ENCODE data around the gene AMMECR1. TPM values are rescaled to one million over a fixed set of nuclear protein-coding genes. Genes with fewer than 3 reads are reported as not detected.
A peak's percentile ranks its signal among the peaks of the same experiment; 100 is the strongest.

The AMMECR1 gene
- total RNA-seq, 1 donor from 2014 or later: 10.1 TPM

DNA sequence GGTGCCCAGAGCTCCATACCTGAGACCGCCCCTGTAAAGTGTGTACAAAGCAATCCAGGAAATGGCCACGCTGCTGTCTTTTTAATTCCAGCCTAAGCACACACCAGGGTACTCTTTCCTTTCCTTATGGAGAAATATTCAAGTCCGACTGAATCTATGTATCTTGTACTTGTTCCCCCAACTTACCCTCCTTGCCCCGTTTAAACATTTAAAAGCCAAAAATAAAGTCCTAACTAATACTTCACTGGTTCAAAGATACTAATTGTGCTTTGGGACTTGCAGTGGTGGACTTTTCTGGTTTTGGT lies 731 bp upstream of the AMMECR1 start:
- Mint-ChIP-seq H3K4me1 (ENCODE audit: unreplicated experiment) (peaks cover 23% of the 10 kb centered on the region), H3K9me3 (ENCODE audit: unreplicated experiment) (no peaks in the 10 kb centered on the region)

GRCh38 chrX:110317061-110317819 lies 645 bp downstream of the AMMECR1 start:
- Mint-ChIP-seq H3K36me3 (ENCODE audit: unreplicated experiment) (no peaks in the 10 kb centered on the region), H3K9me3 (ENCODE audit: unreplicated experiment) (no peaks in the 10 kb centered on the region), H3K4me1 (ENCODE audit: unreplicated experiment) (peaks cover 24% of the 10 kb centered on the region), H3K27me3 (ENCODE audit: unreplicated experiment) (peaks cover 26% of the 10 kb centered on the region), H3K4me3 (ENCODE audit: unreplicated experiment) (peak overlapping the region; percentile 99), H3K27ac (ENCODE audit: unreplicated experiment) (peak overlapping the region; percentile 93)
- no peak for TF ChIP-seq CTCF (IDR thresholded peaks at IDR 0.05)
- peak; percentile 85 for DNase-seq (ENCODE audit: extremely low spot score, unreplicated experiment)

More for the DNA sequence above, 731 bp upstream of the AMMECR1 start:
- Mint-ChIP-seq H3K4me3 (ENCODE audit: unreplicated experiment) (peak overlapping the region; percentile 99), H3K27me3 (ENCODE audit: unreplicated experiment) (peaks cover 40% of the 10 kb centered on the region), H3K36me3 (ENCODE audit: unreplicated experiment) (no peaks in the 10 kb centered on the region), H3K27ac (ENCODE audit: unreplicated experiment) (peak overlapping the region; percentile 97)
- no peak for DNase-seq (ENCODE audit: extremely low spot score, unreplicated experiment)
- TF ChIP-seq CTCF (IDR thresholded peaks at IDR 0.05): no peak

GRCh38 chrX:110316351-110317060 lies 1.4 kb downstream of the AMMECR1 start:
- no peak for DNase-seq (ENCODE audit: extremely low spot score, unreplicated experiment)
- Mint-ChIP-seq H3K9me3 (ENCODE audit: unreplicated experiment) (no peaks in the 10 kb centered on the region), H3K4me3 (ENCODE audit: unreplicated experiment) (peak overlapping the region; percentile 99), H3K27me3 (ENCODE audit: unreplicated experiment) (peaks cover 20% of the 10 kb centered on the region), H3K36me3 (ENCODE audit: unreplicated experiment) (no peaks in the 10 kb centered on the region), H3K4me1 (ENCODE audit: unreplicated experiment) (peaks cover 31% of the 10 kb centered on the region), H3K27ac (ENCODE audit: unreplicated experiment) (peak overlapping the region; percentile 93)
- TF ChIP-seq CTCF (IDR thresholded peaks at IDR 0.05): no peak

DNA sequence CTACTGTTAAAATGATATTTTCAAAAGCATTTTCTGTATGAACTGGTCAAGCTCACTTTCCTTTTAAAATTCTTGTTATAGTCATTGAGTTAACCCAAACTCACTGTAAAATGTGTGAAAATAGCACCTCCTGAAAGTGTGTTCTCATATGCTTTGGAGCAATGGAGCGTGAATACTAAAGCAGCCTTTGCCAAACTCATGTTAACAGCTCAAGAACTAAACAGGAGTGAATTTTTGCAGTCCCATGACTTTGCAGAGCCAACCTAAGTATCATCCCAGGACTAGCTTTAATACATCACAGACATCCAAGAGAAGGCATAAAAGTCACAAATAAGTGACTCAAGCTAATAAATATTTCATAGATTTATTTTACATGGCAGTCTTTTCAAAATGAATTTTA lies 2.3 kb downstream of the AMMECR1 start:
- Mint-ChIP-seq H3K4me3 (ENCODE audit: unreplicated experiment) (no peak overlapping the region), H3K36me3 (ENCODE audit: unreplicated experiment) (no peaks in the 10 kb centered on the region), H3K9me3 (ENCODE audit: unreplicated experiment) (no peaks in the 10 kb centered on the region), H3K27me3 (ENCODE audit: unreplicated experiment) (peaks cover 13% of the 10 kb centered on the region), H3K27ac (ENCODE audit: unreplicated experiment) (no peak overlapping the region), H3K4me1 (ENCODE audit: unreplicated experiment) (peaks cover 41% of the 10 kb centered on the region)
- TF ChIP-seq CTCF (IDR thresholded peaks at IDR 0.05): no peak
- no peak for DNase-seq (ENCODE audit: extremely low spot score, unreplicated experiment)

GRCh38 chrX:110311437-110312230 lies 6.3 kb downstream of the AMMECR1 start:
- Mint-ChIP-seq H3K4me1 (ENCODE audit: unreplicated experiment) (peaks cover 33% of the 10 kb centered on the region), H3K4me3 (ENCODE audit: unreplicated experiment) (no peak overlapping the region), H3K9me3 (ENCODE audit: unreplicated experiment) (no peaks in the 10 kb centered on the region), H3K27ac (ENCODE audit: unreplicated experiment) (no peak overlapping the region), H3K27me3 (ENCODE audit: unreplicated experiment) (no peaks in the 10 kb centered on the region), H3K36me3 (ENCODE audit: unreplicated experiment) (no peaks in the 10 kb centered on the region)
- TF ChIP-seq CTCF (IDR thresholded peaks at IDR 0.05): no peak
- DNase-seq (ENCODE audit: extremely low spot score, unreplicated experiment): no peak
